Measurements from ENCODE around the gene ESRRB.

- TF ChIP-seq POLR2A (IDR thresholded peaks at IDR 0.05) = no peak
- no peak for TF ChIP-seq CTCF (IDR thresholded peaks at IDR 0.05)
- TF ChIP-seq POLR2AphosphoS5 (IDR thresholded peaks at IDR 0.05) = no peak
Observed at GRCh38 chr14:76351941-76352340, 24.0 kb upstream of the ESRRB start.

All from transverse colon (tissue), 4 donors.